Mononuclear cell (primary cell): ENCODE results near the gene HCN2. TPM values are rescaled to one million over a fixed set of nuclear protein-coding genes. Genes with fewer than 3 reads are reported as not detected.
"Not testable (repeated sequence)": the region's sequence is repeated elsewhere in the genome, so short reads cannot be mapped to it uniquely, and the experiment has no call there.

Source experiments
- H3K27me3 ChIP-seq: 2 replicates; pipeline ENCODE4 v1.6.0; 2011; ENCODE audit warnings: low read length, control low read depth; ENCODE audit not compliant: insufficient read depth
- H3K4me1 ChIP-seq: 2 replicates; pipeline ENCODE4 v1.5.1; 2011; ENCODE audit warnings: mild to moderate bottlenecking, low read length, control low read depth; ENCODE audit not compliant: insufficient read depth
- H3K4me3 ChIP-seq: 2 replicates; pipeline ENCODE4 v1.5.1; 2011; ENCODE audit warnings: mild to moderate bottlenecking, low read length, moderate library complexity
- H3K9me3 ChIP-seq: 2 replicates; pipeline ENCODE4 v1.5.1; 2011; ENCODE audit warnings: low read depth, mild to moderate bottlenecking, control low read depth, low read length
- total RNA-seq: library from RNA; depleted of rRNA; stranded (reverse); fragments of >200 nt; gene quantifications from one replicate; pipeline ENCODE4 v1.2.3, GENCODE V29; 2012

The HCN2 gene
- total RNA-seq, 1 donor: 0.21 TPM

DNA sequence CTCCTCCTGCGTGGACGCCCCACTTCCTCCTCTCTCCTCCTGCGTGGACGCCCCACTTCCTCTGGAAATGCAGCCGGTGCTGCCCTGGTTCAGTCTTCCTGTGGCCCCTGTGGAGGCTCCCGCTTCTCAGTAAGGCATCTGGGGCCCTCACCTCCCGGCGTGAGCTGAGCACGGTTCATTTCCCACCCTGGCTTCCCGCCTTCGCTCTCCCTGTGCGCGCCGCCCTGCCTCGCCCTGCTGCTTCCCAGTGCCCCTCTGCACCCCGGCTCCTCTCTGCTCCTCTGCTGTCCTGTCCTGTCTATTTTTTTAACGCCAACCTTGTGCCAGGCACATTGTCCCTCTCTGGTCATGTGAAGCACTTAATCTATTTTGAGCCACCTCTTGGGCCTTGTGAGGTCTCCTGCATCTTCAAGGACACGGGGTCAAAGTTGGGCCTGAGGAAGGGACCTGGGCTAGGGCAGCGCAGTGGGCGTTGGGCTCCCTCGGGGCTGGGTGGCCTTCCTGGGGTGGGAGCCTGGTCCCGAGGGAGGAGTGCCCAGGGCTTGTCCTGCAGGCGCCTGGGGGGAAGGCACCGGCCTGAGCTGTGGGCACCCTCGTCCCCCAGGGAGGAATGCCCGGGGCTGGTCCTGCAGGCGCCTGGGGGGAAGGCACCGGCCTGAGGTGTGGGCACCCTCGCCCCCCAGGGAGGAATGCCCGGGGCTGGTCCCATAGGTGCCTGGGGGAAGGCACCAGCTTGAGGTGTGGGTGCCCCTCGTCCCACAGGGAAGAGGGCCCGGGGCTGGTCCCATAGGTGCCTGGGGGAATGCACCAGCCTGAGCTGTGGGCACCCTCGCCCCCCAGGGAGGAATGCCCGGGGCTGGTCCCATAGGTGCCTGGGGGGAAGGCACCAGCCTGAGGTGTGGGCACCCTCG is 13.0 kb downstream of the HCN2 start:
- H3K9me3 ChIP-seq: no peaks in the 10 kb centered on the region
- no peaks in the 10 kb centered on the region for H3K27me3 ChIP-seq
- H3K4me3 ChIP-seq: no peak overlapping the region
- H3K4me1 ChIP-seq: no peaks in the 10 kb centered on the region

DNA sequence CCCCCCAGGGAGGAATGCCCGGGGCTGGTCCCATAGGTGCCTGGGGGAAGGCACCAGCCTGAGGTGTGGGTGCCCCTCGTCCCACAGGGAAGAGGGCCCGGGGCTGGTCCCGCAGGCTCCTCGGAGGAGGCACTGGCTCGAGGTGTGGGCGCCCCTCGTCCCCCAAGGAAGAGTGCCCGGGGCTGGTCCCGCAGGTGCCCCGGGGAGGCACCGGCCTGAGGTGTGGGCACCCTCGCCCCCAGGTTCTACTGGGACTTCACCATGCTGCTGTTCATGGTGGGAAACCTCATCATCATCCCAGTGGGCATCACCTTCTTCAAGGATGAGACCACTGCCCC is 13.6 kb downstream of the HCN2 start:
- not testable (repeated sequence) for H3K27me3 ChIP-seq, H3K9me3 ChIP-seq, H3K4me1 ChIP-seq, H3K4me3 ChIP-seq

DNA sequence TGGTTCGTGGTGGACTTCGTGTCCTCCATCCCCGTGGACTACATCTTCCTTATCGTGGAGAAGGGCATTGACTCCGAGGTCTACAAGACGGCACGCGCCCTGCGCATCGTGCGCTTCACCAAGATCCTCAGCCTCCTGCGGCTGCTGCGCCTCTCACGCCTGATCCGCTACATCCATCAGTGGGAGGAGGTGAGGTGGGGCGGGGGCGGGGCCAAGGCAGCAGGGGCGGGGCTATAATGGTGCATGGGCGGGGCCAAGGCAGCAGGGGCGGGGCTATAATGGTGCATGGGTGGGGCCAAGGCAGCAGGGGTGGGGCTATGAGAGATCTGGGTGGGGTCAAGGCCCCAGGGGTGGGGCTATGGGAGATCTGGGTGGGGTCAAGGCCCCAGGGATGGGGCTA is 14.1 kb downstream of the HCN2 start:
- H3K4me1 ChIP-seq, H3K4me3 ChIP-seq, H3K9me3 ChIP-seq, H3K27me3 ChIP-seq: not testable (repeated sequence)

- no peaks in the 10 kb centered on the region for H3K9me3 ChIP-seq
- peaks cover 10% of the 10 kb centered on the region for H3K4me1 ChIP-seq
- no peak overlapping the region for H3K4me3 ChIP-seq
- H3K27me3 ChIP-seq: no peaks in the 10 kb centered on the region
These were observed 14.7 kb downstream of the HCN2 start for GRCh38 chr19:604355-604754.

DNA sequence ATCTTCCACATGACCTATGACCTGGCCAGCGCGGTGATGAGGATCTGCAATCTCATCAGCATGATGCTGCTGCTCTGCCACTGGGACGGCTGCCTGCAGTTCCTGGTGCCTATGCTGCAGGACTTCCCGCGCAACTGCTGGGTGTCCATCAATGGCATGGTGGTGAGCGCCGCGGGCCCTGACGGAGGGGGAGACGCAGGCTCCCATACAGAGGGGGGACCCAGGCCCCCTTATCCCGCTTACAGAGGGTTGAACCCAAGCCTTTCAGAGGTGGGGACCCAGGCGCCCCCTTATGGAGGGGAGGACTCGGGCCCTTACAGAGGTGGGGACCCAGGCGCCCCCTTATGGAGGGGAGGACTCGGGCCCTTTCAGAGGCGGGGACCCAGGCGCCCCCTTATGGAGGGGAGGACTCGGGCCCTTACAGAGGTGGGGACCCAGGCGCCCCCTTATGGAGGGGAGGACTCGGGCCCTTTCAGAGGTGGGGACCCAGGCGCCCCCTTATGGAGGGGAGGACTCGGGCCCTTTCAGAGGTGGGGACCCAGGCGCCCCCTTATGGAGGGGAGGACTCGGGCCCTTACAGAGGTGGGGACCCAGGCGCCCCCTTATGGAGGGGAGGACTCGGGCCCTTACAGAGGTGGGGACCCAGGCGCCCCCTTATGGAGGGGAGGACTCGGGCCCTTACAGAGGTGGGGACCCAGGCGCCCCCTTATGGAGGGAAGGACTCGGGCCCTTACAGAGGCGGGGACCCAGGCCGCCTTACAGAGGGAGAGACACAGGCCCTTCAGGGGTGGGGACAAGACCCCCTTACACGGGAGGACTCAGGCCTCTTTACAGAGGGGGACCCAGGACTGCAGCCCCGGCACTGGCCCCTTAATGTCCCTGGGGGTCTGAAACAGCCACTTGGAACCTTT is 15.6 kb downstream of the HCN2 start:
- not testable (repeated sequence) for H3K9me3 ChIP-seq, H3K4me3 ChIP-seq, H3K27me3 ChIP-seq
- peaks cover 19% of the 10 kb centered on the region for H3K4me1 ChIP-seq

DNA sequence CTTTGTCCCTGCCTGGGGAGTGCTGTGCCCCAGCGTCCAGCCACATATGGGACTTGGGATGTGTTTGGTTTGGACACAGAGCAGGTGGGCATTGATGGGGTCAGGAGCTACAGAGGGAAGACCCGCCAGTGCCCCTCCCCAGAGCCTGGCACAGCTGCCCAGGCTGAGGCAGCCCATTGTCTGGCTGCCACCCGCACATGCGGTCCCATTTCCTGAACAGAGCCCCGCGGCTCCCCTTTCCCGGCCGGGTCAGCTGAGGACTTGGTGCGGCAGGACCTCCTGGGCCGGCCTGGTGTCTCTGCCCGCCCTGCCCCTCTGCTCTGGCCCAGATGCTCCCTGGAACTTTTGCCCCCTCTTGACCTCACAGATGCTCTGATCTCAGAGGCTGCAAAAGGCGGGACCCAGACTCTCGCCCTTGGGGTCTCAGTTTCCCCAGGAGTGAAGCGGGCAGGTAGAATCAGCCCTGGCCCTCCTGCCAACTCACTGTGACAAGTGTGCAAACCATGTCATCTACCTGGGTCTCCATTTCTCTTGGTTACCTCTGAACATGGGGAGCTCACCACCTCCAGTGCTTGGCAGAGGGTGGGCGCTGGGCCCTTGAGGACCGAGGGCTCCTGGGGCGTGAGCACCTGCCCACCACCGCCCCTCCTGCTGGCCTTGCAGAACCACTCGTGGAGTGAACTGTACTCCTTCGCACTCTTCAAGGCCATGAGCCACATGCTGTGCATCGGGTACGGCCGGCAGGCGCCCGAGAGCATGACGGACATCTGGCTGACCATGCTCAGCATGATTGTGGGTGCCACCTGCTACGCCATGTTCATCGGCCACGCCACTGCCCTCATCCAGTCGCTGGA is 17.8 kb downstream of the HCN2 start:
- Histone ChIP-seq H3K4me1 (peaks cover 30% of the 10 kb centered on the region), H3K27me3 (no peaks in the 10 kb centered on the region), H3K4me3 (no peak overlapping the region), H3K9me3 (no peaks in the 10 kb centered on the region)

DNA sequence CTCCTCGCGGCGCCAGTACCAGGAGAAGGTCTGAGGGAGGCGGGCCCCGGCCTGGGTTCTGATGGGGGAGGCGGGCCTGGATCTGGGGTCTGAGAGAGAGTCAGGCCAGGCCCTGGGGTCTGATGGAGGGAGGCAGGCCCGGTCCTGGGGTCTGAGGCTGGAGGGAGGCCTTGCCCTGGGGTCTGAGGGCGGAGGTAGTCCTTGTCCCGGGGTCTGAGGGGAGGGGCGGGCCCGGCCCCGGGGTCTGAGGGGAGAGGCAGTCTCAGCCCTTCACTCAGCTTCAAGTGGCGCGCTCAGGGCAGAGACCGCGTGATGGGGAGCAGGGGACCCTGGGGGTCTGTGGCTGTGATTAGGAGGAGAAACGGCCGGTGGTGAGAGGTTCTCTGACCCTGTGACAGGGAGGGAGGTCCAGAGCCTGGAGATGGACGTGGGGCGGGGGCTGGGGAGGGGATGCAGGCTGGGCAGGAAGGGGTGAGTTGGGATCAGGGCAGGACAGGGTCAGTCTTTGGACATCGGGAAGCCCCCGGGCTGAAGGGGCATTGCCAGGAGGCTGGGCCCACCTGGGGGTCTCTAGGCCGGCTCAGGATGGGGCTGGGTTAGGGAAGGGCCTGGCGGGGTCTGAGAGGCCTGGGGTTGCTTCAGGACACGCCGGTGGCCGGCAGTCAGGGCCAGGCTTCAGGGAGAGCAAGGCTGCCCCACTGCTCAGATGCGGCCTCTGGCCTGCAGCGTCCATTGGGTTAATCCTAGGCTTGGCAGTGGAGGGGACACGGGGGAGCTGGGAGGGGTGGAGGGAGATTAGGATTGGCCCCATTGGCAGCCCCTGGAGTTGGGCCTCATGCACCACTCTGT is 18.7 kb downstream of the HCN2 start:
- Histone ChIP-seq H3K4me1 (peaks cover 30% of the 10 kb centered on the region), H3K4me3 (no peak overlapping the region), H3K9me3 (no peaks in the 10 kb centered on the region), H3K27me3 (no peaks in the 10 kb centered on the region)

DNA sequence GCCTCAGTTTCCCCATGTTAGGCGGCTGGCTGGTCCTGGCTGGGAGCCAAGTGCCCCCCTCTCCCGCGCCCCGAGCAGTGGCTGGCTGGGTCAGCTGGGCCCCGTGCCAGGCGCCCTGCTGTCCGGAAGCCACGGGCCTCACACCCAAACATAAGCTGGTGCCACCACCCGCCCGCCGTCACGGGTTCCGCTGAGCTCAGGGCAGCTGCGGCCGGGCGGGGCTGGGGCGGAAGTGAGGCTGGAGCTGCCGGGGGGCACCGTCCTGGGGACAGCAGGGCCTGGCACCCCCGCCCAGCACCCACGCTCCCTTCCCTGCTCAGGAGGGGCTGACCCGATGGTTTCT is 19.3 kb downstream of the HCN2 start:
- H3K9me3 ChIP-seq: no peaks in the 10 kb centered on the region
- peaks cover 30% of the 10 kb centered on the region for H3K4me1 ChIP-seq
- no peak overlapping the region for H3K4me3 ChIP-seq
- H3K27me3 ChIP-seq: no peaks in the 10 kb centered on the region

DNA sequence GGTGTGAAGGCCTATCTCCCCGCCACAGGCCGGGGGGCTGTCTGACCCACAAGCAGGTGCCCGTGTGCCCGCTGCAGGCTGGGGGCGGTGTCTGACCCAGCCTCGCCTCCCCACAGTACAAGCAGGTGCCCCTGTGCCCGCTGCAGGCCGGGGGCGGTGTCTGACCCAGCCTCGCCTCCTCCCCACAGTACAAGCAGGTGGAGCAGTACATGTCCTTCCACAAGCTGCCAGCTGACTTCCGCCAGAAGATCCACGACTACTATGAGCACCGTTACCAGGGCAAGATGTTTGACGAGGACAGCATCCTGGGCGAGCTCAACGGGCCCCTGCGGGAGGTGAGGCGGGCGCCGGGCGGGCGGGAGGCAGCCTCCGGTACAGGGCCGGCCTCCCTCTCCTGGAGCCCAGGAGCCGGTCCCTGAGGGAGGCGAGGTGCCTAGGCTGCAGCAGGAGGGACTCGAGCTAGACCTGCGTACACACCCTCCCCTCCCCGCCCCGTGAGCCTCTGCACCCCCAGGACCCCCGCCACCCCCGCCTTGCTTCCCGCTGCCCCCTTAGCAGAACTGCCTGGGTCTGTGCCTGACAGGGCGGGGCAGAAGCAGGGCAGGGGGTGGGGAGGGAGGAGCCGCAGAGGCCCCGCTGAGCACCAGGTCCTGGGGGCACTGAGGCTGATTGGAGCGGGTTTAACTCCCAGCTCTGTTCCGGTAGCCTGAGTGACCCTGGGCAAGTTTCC is 20.6 kb downstream of the HCN2 start:
- peak overlapping the region; percentile 24 for H3K4me3 ChIP-seq
- H3K9me3 ChIP-seq: no peaks in the 10 kb centered on the region
- no peaks in the 10 kb centered on the region for H3K27me3 ChIP-seq
- peaks cover 30% of the 10 kb centered on the region for H3K4me1 ChIP-seq

DNA sequence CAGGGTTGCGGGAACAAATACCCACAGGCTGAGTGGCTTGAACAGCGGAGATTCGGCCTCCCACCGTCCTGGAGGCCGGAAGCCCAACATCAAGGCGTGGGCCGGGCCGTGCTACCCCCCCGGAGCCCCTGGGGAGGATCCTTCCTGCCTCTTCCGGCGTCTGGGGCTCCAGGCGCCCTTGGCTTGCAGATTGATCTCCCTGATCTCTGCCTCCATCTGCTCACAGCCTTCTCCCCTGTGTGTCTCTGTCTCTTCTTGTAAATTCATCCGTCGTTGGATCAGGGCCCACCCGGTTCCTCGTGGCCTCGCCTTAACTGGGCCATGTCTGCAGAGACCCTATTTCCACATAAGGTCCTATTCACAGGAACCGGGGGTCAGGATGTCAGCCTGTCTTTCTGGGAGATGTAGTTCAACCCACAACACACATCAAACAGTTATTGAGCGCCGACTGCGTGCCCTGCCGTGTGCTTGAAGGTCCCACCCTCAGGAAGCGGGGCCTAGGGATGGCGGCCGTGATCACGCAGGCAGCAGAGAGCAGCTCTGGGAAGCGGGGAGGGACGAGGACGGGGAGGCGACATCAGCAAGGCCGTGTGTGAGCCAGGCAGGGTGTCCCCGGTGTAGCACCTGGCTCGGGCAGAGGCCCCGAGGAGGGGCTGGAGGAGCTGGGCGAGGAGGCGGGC is 21.3 kb downstream of the HCN2 start:
- Histone ChIP-seq H3K4me1 (peaks cover 30% of the 10 kb centered on the region), H3K4me3 (peak overlapping the region; percentile 24), H3K9me3 (no peaks in the 10 kb centered on the region), H3K27me3 (no peaks in the 10 kb centered on the region)

DNA sequence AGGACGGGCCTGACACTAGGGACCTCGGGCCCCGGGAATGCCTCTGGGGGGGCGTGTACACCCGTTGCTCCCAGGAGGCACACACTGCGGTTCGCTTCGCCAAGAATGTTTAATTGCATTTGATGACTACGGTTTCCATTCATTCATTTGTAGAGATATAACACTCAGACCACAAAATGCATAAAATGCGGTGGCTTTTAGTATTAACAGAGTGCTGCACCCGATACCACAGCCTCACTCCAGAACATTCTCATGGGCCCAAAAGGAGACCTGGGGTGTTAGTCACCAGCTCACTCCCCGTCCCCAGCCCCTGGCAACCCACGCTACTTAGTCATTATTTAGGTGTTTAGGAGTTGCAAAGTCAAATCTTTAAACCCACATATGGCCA is 21.8 kb downstream of the HCN2 start:
- H3K4me3 ChIP-seq: no peak overlapping the region
- no peaks in the 10 kb centered on the region for H3K9me3 ChIP-seq
- no peaks in the 10 kb centered on the region for H3K27me3 ChIP-seq
- peaks cover 30% of the 10 kb centered on the region for H3K4me1 ChIP-seq

GRCh38 chr19:612941-613340 is 23.3 kb downstream of the HCN2 start:
- Histone ChIP-seq H3K4me3 (no peak overlapping the region), H3K4me1 (peaks cover 30% of the 10 kb centered on the region), H3K27me3 (no peaks in the 10 kb centered on the region), H3K9me3 (no peaks in the 10 kb centered on the region)

GRCh38 chr19:613732-614567 is 24.3 kb downstream of the HCN2 start:
- Histone ChIP-seq H3K4me1 (peaks cover 24% of the 10 kb centered on the region), H3K4me3 (no peak overlapping the region), H3K9me3 (no peaks in the 10 kb centered on the region), H3K27me3 (no peaks in the 10 kb centered on the region)
